D721Med (cell line): ENCODE measurements around the gene GALNT2.
A peak's percentile ranks its signal among the peaks of the same experiment; 100 is the strongest.

Experiments used
- DNase-seq: peaks from one replicate; pipeline ENCODE4 v3.0.0; 2011; ENCODE audit warnings: low spot score; ENCODE audit not compliant: insufficient read length
- FAIRE-seq: peaks from 2 replicates; lab custom pipeline; 2011; peaks lifted over from hg19 to GRCh38; lab: Jason Lieb, UNC
- TF ChIP-seq, protein P1 (sequence below): IDR thresholded peaks from 2 replicates; pipeline ENCODE4 v1.5.1; 2012; ENCODE audit warnings: mild to moderate bottlenecking, control low read depth; ENCODE audit not compliant: insufficient read depth; ENCODE audit errors: missing control alignments

GALNT2 gene

DNA sequence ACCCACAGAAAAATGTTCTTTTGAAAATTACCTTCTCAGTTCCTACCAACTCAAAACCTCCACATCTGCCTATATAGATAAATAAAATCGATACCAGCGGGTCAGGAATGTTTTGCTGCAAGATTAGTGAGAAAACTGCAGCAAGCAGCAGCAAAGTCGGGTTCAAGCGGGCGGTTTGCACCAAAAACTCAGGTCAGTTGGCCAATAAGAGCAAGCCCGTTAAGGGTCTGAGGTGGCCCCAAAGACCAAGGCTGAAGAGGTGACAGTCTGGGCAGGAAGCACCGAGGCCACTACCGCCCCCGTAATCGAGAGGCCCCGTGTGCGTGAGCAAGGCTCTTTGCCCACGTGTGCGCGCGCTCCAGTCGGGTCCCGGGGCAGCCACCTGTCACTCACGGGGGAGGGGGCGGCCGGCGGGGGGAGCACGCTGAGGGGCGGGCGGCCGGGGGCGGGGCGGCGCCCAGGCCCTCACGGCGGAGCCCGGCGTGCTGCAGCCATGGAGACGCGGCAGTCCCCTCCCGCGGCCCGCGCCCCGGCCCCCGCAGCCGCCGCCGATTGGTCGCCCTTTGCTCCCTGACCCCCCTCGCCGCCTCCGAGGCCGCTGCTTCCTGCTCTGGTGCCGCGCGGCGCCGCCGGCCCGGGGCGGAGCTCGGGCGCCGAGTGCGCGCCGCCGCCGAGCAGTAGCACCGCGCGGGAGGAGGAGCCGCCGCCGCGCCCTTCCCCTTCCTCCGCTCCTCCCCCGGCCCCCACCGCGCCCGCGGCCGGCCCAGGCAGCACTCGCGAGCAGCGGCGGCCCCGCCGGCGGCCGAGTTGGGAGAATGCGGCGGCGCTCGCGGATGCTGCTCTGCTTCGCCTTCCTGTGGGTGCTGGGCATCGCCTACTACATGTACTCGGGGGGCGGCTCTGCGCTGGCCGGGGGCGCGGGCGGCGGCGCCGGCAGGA, at the start of gene GALNT2:
Gene GALNT2, plus strand, starts transcription at position 773 of the 939 bp plus-strand sequence. Its CDS starts 43 bp downstream, at position 816.
- DNase-seq (peak; percentile 95), FAIRE-seq (no peak)
- TF ChIP-seq, protein P1, sequence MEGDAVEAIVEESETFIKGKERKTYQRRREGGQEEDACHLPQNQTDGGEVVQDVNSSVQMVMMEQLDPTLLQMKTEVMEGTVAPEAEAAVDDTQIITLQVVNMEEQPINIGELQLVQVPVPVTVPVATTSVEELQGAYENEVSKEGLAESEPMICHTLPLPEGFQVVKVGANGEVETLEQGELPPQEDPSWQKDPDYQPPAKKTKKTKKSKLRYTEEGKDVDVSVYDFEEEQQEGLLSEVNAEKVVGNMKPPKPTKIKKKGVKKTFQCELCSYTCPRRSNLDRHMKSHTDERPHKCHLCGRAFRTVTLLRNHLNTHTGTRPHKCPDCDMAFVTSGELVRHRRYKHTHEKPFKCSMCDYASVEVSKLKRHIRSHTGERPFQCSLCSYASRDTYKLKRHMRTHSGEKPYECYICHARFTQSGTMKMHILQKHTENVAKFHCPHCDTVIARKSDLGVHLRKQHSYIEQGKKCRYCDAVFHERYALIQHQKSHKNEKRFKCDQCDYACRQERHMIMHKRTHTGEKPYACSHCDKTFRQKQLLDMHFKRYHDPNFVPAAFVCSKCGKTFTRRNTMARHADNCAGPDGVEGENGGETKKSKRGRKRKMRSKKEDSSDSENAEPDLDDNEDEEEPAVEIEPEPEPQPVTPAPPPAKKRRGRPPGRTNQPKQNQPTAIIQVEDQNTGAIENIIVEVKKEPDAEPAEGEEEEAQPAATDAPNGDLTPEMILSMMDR: no peak

DNA sequence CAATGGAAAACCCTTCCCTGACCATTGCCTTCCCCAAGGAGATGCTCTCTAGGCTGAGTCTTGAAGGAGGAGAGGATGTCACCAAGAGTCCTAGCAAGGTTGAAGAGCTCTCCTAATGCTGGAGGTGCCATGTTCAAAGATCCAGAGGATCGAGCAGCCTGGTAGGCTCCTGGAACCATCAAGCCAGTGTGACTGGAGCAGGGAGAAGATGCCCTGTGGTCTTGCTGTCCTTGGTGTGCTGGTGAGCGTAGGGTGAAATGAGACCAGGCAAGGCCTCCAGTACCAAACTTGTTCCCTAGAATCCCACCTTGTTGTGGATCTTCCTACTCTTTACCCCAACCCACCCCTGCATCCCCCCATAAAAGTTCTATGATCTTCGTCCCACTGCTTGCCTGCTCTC, 46.6 kb upstream of the GALNT2 start:
- FAIRE-seq (no peak), DNase-seq (no peak)
- TF ChIP-seq, protein P1: no peak

DNA sequence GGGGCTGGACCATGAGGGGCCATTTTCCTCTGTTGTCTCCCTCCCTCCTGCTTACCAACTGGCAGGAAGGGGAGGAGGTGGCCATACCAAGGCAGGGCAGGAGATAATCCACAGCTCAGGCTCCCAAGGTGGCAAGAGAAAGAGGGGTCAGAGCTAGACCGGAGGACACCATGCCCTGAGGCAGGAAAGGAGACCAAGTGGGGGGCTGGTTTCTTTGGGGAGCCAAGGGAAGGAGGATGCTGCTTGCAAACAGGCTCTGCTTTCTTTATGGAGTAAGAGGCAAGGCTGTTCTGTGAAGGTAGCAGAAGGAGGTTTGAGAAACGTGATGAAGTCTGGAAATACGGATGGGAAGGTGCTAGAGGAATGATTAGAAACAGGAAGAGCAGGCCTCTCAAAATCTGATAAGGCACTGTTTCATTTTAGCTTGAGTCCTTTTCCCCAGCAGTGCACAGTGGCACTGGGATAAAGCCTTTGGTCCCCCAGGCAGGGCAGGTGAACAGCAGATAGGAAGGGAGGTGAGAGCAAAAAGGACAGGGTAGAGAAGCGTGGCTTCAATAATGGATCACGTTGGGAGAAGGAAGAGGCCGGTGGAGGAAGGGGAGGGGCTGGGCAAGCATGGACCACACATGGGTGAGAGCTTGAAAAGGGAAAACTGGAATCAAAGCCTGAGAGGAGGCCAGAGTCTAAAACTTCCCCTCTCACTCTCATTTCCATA, 44.2 kb upstream of the GALNT2 start:
- DNase-seq: no peak
- TF ChIP-seq, protein P1: no peak
- FAIRE-seq: no peak

DNA sequence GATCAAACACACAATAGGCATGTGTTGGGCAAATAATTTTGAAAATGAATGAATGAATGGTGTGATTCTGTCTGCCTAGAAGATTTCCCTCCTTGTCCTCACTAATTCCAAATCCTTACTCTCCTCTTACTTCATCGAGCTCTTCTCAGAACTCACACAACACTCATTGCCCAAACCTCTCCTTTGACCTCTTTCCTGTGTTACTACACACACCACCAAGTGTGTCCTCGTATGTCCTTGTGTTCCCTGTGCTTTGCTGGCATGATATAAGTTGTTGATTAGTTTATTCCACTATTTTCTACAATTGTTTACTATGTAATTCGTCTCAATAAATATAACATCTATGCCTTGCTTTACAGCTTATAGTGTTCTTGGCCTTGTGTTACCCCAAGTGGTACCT, 41.4 kb upstream of the GALNT2 start:
- FAIRE-seq (peak; percentile 38), DNase-seq (no peak)
- TF ChIP-seq, protein P1: no peak

DNA sequence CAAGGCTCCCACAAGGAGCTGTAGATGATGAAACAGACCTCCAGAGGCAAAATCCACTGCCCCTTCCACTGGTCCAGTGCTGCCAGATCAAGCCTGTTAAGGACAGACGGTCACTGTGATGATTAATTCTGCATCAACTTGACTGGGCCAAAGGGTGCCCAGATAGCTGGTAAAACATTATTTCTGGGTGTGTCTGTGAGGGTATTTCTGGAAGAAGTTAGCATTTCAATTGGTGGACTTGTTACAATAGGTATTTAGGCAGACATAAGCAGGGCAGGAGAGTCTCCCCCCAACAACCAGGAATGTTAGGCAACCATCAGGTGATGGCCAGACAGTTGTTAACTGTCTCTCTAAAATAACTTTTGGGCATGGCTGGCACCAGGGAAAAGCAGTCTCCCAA, 40.9 kb upstream of the GALNT2 start:
- TF ChIP-seq, protein P1: no peak
- DNase-seq: no peak
- no peak for FAIRE-seq

DNA sequence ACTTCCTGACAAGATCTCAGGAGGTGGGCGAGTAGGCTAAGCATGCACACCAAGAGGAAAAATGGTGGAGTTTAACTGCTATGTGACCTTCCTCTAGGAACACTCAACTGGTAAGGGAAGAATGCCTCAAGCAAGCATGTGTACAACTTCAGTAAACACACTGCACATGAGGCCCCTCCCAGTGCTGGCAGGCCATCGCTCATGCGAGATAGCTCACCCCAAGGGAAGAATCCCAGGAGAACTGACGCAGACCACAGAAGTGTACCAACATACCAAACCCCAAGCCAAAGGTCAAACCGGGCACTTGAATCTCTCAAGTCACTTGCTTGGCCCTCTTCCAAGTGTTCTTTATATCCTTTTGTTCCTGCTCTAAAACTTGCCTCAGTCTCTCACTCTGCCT, 40.5 kb upstream of the GALNT2 start:
- FAIRE-seq: no peak
- DNase-seq: no peak
- TF ChIP-seq, protein P1: no peak
